ENCODE data around the gene ZNF669.

DNA sequence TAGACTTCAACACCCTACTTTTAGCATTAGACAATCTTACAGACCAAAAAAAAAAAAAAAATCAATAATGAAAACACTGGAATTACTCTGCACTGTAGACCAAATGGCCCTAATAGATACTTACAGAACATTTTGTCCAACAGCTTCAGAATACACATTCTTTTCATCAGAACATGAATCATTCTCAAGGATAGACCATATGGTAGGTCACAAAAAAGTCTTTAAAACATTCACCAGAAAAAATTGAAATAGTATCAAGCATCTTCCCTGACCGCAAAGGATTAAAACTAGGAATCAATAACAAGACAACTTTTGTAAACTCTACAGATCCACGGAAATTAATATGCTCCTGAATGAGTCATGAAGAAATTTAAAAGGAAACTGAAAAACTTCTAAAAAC lies 48.1 kb downstream of the ZNF669 start:
- TF ChIP-seq, protein P1, sequence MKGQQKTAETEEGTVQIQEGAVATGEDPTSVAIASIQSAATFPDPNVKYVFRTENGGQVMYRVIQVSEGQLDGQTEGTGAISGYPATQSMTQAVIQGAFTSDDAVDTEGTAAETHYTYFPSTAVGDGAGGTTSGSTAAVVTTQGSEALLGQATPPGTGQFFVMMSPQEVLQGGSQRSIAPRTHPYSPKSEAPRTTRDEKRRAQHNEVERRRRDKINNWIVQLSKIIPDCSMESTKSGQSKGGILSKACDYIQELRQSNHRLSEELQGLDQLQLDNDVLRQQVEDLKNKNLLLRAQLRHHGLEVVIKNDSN (IDR thresholded peaks at IDR 0.05; ENCODE audit: borderline replicate concordance, low read depth) = no peak
- TF ChIP-seq RAD21 (IDR thresholded peaks at IDR 0.05; ENCODE audit: low read length) (no peak), POLR2AphosphoS5 (IDR thresholded peaks at IDR 0.05; ENCODE audit: low read depth, low read length) (no peak), NRF1 (IDR thresholded peaks at IDR 0.05; ENCODE audit: low read depth, low read length) (no peak), FOXJ3 (CRISPR knock-in tag; IDR thresholded peaks at IDR 0.05) (no peak), CHD2 (IDR thresholded peaks at IDR 0.05; ENCODE audit: low read length, partially characterized antibody) (no peak), EP300 (IDR thresholded peaks at IDR 0.05; ENCODE audit: borderline replicate concordance in 1 of 2, low read depth in 1 of 2, low read length in 1 of 2) (no peak), RCOR1 (IDR thresholded peaks at IDR 0.05; ENCODE audit: low read length) (no peak), SMC3 (IDR thresholded peaks at IDR 0.05; ENCODE audit: low read depth, low read length) (no peak), GATA2 (CRISPR knock-in tag; IDR thresholded peaks at IDR 0.05) (no peak)
- TF ChIP-seq, protein P2, sequence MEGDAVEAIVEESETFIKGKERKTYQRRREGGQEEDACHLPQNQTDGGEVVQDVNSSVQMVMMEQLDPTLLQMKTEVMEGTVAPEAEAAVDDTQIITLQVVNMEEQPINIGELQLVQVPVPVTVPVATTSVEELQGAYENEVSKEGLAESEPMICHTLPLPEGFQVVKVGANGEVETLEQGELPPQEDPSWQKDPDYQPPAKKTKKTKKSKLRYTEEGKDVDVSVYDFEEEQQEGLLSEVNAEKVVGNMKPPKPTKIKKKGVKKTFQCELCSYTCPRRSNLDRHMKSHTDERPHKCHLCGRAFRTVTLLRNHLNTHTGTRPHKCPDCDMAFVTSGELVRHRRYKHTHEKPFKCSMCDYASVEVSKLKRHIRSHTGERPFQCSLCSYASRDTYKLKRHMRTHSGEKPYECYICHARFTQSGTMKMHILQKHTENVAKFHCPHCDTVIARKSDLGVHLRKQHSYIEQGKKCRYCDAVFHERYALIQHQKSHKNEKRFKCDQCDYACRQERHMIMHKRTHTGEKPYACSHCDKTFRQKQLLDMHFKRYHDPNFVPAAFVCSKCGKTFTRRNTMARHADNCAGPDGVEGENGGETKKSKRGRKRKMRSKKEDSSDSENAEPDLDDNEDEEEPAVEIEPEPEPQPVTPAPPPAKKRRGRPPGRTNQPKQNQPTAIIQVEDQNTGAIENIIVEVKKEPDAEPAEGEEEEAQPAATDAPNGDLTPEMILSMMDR (IDR thresholded peaks at IDR 0.05) = no peak
- TF ChIP-seq, protein P3, sequence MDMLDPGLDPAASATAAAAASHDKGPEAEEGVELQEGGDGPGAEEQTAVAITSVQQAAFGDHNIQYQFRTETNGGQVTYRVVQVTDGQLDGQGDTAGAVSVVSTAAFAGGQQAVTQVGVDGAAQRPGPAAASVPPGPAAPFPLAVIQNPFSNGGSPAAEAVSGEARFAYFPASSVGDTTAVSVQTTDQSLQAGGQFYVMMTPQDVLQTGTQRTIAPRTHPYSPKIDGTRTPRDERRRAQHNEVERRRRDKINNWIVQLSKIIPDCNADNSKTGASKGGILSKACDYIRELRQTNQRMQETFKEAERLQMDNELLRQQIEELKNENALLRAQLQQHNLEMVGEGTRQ (IDR thresholded peaks at IDR 0.05; ENCODE audit: borderline replicate concordance, low read depth, low read length) = no peak
- TF ChIP-seq, protein P4, sequence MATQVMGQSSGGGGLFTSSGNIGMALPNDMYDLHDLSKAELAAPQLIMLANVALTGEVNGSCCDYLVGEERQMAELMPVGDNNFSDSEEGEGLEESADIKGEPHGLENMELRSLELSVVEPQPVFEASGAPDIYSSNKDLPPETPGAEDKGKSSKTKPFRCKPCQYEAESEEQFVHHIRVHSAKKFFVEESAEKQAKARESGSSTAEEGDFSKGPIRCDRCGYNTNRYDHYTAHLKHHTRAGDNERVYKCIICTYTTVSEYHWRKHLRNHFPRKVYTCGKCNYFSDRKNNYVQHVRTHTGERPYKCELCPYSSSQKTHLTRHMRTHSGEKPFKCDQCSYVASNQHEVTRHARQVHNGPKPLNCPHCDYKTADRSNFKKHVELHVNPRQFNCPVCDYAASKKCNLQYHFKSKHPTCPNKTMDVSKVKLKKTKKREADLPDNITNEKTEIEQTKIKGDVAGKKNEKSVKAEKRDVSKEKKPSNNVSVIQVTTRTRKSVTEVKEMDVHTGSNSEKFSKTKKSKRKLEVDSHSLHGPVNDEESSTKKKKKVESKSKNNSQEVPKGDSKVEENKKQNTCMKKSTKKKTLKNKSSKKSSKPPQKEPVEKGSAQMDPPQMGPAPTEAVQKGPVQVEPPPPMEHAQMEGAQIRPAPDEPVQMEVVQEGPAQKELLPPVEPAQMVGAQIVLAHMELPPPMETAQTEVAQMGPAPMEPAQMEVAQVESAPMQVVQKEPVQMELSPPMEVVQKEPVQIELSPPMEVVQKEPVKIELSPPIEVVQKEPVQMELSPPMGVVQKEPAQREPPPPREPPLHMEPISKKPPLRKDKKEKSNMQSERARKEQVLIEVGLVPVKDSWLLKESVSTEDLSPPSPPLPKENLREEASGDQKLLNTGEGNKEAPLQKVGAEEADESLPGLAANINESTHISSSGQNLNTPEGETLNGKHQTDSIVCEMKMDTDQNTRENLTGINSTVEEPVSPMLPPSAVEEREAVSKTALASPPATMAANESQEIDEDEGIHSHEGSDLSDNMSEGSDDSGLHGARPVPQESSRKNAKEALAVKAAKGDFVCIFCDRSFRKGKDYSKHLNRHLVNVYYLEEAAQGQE (IDR thresholded peaks at IDR 0.05; ENCODE audit: low read depth, low read length) = no peak

All from SK-N-SH (cell line).